ENCODE data around the gene HAUS3.

DNA sequence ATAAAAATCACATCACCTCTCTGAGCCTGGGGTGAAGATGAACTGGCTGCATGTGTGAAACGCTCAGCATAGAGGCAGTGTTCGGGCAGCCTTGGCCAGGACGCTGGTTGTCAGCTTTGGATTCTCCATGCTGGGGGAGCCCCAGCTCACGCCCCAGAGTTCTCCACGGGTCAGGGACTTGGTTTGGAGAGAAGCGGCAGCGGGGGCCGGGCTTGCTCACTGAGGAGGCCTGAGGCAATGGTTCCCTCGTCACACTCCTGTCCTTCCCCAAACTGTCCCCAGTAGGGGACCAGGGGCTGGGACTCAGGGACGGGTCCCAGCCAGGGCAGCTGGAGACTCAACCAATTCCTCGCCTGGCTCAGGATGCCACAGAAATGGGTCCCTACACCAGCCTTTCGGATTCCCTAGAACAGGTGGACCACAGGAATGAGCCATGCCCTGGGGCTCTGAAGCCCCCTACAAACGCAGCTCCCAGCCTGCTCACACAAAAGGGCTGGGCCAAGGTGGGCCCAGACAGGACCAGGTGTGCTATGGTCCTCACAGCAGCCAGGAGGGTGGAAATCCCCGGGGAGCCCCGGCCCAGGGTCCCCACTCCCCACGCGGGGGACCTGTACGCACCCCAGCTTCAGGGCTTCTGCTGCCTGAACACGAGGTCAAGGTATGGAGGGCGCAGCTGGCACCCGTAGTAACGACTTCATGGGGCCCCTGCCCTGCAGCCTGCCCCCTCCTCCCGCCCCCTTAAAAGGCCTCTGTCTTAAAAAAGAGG lies 18.6 kb upstream of the HAUS3 start:
- TF ChIP-seq, protein P1, sequence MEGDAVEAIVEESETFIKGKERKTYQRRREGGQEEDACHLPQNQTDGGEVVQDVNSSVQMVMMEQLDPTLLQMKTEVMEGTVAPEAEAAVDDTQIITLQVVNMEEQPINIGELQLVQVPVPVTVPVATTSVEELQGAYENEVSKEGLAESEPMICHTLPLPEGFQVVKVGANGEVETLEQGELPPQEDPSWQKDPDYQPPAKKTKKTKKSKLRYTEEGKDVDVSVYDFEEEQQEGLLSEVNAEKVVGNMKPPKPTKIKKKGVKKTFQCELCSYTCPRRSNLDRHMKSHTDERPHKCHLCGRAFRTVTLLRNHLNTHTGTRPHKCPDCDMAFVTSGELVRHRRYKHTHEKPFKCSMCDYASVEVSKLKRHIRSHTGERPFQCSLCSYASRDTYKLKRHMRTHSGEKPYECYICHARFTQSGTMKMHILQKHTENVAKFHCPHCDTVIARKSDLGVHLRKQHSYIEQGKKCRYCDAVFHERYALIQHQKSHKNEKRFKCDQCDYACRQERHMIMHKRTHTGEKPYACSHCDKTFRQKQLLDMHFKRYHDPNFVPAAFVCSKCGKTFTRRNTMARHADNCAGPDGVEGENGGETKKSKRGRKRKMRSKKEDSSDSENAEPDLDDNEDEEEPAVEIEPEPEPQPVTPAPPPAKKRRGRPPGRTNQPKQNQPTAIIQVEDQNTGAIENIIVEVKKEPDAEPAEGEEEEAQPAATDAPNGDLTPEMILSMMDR (IDR thresholded peaks at IDR 0.05; ENCODE audit: low read length): no peak
- TF ChIP-seq EZH2 (optimal IDR thresholded peaks at IDR 0.05; ENCODE audit: low read depth, low read length): no peak
